ENCODE measurements around the gene VAT1L. TPM values are rescaled to one million over a fixed set of nuclear protein-coding genes. Genes with fewer than 3 reads are reported as not detected.

The VAT1L gene
- total RNA-seq, 2 donors from 2014 or later = 0.33 to 2.3 TPM

- no peak for ATAC-seq
- 70 to 83% methylated on average over 1 of the region's 1 CpG for WGBS, 2 donors
These were observed 42.4 kb upstream of the VAT1L start for GRCh38 chr16:77745972-77746371.

GRCh38 chr16:77748421-77749005, 39.9 kb upstream of the VAT1L start:
- no peaks in the 10 kb centered on the region for H3K9me3 ChIP-seq
- H3K4me3 ChIP-seq = no peak overlapping the region
- no peaks in the 10 kb centered on the region for H3K36me3 ChIP-seq (replicated peaks in 1 of 2; ENCODE audit: insufficient read depth in 1 of 2, low read depth in 2 of 2)
- H3K4me1 ChIP-seq = no peaks in the 10 kb centered on the region
- DNase-seq (no peak), ATAC-seq (no peak)
- intact Hi-C loops (cut with DNase I) = no loop called here
- WGBS, 2 donors = 68 to 70% methylated on average over 7 of the region's 7 CpGs
- H3K27ac ChIP-seq = no peak overlapping the region
- H3K27me3 ChIP-seq = no peaks in the 10 kb centered on the region
- TF ChIP-seq, protein P1, sequence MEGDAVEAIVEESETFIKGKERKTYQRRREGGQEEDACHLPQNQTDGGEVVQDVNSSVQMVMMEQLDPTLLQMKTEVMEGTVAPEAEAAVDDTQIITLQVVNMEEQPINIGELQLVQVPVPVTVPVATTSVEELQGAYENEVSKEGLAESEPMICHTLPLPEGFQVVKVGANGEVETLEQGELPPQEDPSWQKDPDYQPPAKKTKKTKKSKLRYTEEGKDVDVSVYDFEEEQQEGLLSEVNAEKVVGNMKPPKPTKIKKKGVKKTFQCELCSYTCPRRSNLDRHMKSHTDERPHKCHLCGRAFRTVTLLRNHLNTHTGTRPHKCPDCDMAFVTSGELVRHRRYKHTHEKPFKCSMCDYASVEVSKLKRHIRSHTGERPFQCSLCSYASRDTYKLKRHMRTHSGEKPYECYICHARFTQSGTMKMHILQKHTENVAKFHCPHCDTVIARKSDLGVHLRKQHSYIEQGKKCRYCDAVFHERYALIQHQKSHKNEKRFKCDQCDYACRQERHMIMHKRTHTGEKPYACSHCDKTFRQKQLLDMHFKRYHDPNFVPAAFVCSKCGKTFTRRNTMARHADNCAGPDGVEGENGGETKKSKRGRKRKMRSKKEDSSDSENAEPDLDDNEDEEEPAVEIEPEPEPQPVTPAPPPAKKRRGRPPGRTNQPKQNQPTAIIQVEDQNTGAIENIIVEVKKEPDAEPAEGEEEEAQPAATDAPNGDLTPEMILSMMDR (IDR thresholded peaks at IDR 0.05) = no peak
- TF ChIP-seq POLR2A (IDR thresholded peaks at IDR 0.05) = no peak

More at GRCh38 chr16:77745972-77746371, 42.4 kb upstream of the VAT1L start:
- Histone ChIP-seq H3K36me3 (replicated peaks in 1 of 2; ENCODE audit: insufficient read depth in 1 of 2, low read depth in 2 of 2) (no peaks in the 10 kb centered on the region), H3K9me3 (no peaks in the 10 kb centered on the region), H3K4me1 (no peaks in the 10 kb centered on the region), H3K4me3 (no peak overlapping the region), H3K27me3 (no peaks in the 10 kb centered on the region), H3K27ac (no peak overlapping the region)
- DNase-seq = no peak
- intact Hi-C loops (cut with DNase I) = no loop called here
- TF ChIP-seq, protein P1 (IDR thresholded peaks at IDR 0.05) = no peak
- no peak for TF ChIP-seq POLR2A (IDR thresholded peaks at IDR 0.05)

GRCh38 chr16:77749415-77749814, 38.9 kb upstream of the VAT1L start:
- TF ChIP-seq, protein P1 (IDR thresholded peaks at IDR 0.05) = no peak
- TF ChIP-seq POLR2A (IDR thresholded peaks at IDR 0.05) = no peak
- H3K4me1 ChIP-seq = no peaks in the 10 kb centered on the region
- 78 to 100% methylated on average over 1 of the region's 1 CpG for WGBS, 2 donors
- intact Hi-C loops (cut with DNase I) = no loop called here
- H3K4me3 ChIP-seq = no peak overlapping the region
- no peak for DNase-seq
- H3K27ac ChIP-seq = no peak overlapping the region
- ATAC-seq = no peak
- H3K9me3 ChIP-seq = no peaks in the 10 kb centered on the region
- H3K27me3 ChIP-seq = no peaks in the 10 kb centered on the region
- H3K36me3 ChIP-seq (replicated peaks in 1 of 2; ENCODE audit: insufficient read depth in 1 of 2, low read depth in 2 of 2) = no peaks in the 10 kb centered on the region

DNA sequence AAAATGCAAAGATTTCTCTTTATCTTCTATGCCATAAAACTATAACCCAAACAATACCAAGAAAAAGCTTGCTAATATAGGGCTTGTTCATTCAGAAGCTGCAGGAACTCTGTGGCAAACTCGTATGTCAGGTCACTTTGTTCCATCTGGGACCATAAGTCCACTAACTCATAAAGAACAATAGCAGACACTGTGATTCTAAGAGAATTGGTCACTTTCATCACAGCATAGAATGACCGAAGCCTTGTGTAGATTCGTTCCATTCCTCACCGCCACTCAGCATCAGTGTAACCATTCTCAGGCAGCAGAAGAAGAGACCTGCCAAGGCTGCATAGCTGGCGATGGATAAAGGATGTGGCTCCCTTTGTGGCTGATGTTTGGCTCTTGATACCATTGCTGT, 30.3 kb upstream of the VAT1L start:
- ATAC-seq (no peak), DNase-seq (no peak)
- intact Hi-C loops (cut with DNase I) = no loop called here
- no peak overlapping the region for H3K4me3 ChIP-seq
- no peak overlapping the region for H3K27ac ChIP-seq
- TF ChIP-seq POLR2A (IDR thresholded peaks at IDR 0.05) = no peak
- TF ChIP-seq, protein P1 (IDR thresholded peaks at IDR 0.05) = no peak
- no peaks in the 10 kb centered on the region for H3K27me3 ChIP-seq
- no peaks in the 10 kb centered on the region for H3K4me1 ChIP-seq
- H3K9me3 ChIP-seq = no peaks in the 10 kb centered on the region
- no peaks in the 10 kb centered on the region for H3K36me3 ChIP-seq (replicated peaks in 1 of 2; ENCODE audit: insufficient read depth in 1 of 2, low read depth in 2 of 2)
- 86 to 94% methylated on average over 5 of the region's 5 CpGs for WGBS, 2 donors

DNA sequence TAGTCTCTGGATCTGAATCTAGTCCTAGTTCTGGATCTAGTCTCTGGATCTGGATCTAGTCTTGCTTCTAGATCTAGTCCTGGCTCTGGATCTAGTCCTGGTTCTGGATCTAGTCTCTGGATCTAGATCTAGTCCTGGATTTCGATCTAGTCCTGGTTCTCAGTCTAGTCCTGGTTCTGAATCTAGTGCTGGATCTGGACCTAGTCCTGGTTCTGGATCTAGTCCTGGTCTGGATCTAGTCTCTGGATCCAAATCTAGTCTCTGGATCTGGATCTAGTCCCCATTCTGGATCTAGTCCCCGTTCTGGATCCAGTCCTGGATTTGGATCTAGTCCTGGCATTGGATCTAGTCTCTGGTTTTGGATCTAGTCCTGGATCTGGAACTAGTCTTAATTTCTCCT, 29.9 kb upstream of the VAT1L start:
- no peak overlapping the region for H3K4me3 ChIP-seq
- WGBS, 2 donors = 93 to 94% methylated on average over 2 of the region's 2 CpGs
- TF ChIP-seq POLR2A (IDR thresholded peaks at IDR 0.05) = no peak
- TF ChIP-seq, protein P1 (IDR thresholded peaks at IDR 0.05) = no peak
- intact Hi-C loops (cut with DNase I) = no loop called here
- H3K9me3 ChIP-seq = no peaks in the 10 kb centered on the region
- no peak for DNase-seq
- no peaks in the 10 kb centered on the region for H3K36me3 ChIP-seq (replicated peaks in 1 of 2; ENCODE audit: insufficient read depth in 1 of 2, low read depth in 2 of 2)
- no peaks in the 10 kb centered on the region for H3K27me3 ChIP-seq
- H3K27ac ChIP-seq = no peak overlapping the region
- H3K4me1 ChIP-seq = no peaks in the 10 kb centered on the region
- ATAC-seq = no peak
